DMS53 (cell line): ENCODE measurements around the gene UNC13C.

ENCODE experiments used
- DNase-seq: peaks from one replicate; lab custom pipeline; 2025; lab: John Stamatoyannopoulos, UW

Gene UNC13C

DNA sequence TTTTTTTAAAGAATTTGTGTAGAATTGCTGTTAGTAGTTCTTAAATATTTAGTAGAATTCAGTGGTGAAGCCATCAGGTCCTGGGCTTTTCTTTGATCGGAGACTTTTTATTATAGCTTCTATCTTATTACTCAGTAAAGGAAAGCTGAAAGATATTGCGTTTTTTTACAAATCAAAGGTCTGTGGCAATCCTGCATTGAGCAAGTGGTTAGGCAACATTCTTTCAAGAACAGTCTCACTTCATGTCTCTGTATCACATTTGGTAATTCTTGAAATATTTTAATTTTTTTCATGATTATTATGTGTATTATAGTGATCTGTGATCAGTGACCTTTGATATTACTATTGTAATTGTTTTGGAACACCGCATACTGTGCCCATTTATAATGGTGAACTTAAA is 140.8 kb downstream of the UNC13C start:
- DNase-seq, result no peak

GRCh38 chr15:54120949-54121463 is 142.8 kb downstream of the UNC13C start:
- no peak for DNase-seq

DNA sequence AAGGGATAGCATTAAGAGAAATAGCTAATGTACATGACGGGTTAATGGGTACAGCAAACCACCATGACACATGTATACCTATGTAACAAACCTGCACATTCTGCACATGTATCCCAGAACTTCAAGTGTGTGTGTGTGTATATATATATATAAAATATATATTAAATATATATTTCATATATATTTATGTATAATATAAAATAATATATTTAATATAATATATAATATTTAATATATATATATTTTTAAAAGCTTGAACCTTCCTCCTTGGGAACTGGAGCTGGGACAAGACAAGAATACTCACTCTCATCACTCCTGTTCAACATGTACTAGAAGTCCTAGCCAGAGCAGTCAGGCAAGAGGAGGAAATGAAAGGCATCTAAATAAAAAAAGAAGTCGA is 149.3 kb downstream of the UNC13C start:
- no peak for DNase-seq

DNA sequence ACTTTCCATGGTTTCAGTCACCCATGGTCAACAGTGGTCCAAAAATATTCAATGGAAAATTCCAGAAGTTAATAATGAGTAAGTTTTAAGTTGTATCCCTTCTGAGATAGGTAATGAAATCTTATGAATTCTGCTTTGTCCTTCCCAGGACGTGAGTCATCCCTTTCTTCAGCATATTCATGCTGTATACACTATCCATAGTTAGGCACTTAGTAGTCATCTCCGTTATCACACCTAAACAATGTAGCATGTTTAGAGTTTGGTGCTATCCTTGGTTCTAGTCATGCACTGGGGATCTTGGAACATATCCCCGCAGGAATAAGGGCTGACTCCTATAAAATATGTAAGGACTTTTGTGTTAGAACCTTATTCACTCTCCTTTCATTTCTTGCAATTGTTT is 153.2 kb downstream of the UNC13C start:
- DNase-seq, result no peak

DNA sequence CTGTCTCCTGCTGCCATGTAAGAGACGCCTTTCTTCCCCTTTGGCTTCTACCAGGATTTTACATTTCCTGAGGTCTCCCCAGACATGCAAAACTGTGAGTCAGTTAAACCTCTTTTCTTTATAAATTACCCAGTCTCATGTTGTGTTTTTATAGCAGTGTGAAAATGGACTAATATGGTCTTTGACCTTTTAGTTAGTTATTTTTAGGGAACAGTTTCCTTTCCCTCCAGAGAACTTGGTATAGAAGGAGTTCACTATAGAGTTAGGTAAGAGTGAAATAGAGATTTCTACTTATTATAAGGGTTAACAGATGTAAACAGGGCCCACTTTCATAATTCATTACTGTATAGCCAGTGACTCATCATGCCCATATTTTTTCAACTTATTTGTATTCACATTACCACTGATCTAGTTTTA is 170.9 kb downstream of the UNC13C start:
- no peak for DNase-seq

- DNase-seq, result no peak
These were observed 172.0 kb downstream of the UNC13C start for GRCh38 chr15:54150255-54150654.

DNA sequence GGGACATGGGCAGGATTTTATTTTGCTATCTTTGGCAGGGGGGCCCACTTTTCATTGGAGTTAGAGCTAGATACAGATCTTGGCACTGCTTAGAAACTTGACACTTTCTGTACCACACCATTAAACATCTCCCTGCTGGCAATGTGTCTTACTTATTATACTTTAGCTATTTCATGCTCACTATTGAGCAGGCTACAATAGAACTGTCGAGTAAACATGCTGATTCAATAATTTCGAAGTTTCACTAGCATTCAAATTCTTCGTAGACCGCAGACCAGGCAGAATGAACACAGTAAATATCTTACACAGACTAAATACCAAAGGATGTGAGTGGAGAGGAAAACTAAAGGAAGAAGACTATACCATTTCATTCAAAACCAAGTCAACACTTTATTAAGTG is 180.8 kb downstream of the UNC13C start:
- no peak for DNase-seq

DNA sequence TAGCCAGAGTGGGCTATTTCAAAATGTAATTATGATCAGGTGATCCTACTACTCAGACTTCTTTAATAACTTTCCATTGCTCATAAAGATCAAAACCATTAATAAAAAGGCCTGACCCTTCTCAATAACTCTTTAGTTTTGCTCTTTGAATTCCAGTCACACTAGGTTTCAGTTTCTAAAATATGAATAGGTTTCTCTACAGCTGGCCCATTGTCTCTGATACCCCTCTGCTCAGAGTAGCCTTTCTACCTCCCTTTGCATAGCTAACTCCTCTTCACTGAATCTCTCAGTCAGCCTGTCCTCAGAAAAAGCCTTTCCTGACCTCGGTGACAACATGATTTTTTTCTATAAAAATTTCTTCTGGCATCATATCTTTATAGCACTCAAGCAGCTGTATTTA is 209.1 kb downstream of the UNC13C start:
- no peak for DNase-seq

- DNase-seq, result no peak
These were observed 219.8 kb downstream of the UNC13C start for GRCh38 chr15:54197995-54198394.

DNA sequence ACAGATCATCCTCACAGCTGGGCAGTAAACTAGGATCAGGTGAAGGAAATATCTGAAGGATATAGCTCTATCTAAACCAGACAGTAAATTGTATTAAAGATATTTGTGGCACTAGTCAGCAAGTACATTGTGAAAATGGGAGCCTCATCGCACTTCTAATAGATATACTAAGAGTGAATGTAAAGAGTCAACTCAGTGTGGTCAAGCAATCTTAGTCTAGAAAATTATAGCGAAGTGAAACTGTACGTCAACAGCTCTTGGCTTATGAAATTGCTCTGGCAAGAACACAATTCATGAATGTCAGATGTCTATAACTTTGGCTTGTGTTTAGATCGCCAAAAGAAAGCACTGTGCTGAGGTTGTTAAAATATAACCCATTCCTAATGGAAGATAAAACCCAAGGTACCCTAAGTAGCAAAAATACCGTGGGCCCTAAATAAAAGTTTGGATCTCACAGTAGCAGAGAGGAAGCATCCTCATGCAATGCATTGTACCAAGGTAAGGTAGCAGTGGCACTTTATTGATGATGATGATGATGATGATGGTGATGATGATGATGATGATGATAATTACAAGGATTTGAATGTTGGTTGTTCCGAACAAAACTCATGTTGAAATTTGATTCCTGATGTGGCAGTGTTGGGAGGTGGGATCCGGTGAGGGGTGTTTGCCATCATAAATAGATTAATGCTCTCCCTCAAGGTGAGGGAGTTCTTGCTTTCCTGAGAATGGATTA is 228.5 kb downstream of the UNC13C start:
- DNase-seq, result no peak

DNA sequence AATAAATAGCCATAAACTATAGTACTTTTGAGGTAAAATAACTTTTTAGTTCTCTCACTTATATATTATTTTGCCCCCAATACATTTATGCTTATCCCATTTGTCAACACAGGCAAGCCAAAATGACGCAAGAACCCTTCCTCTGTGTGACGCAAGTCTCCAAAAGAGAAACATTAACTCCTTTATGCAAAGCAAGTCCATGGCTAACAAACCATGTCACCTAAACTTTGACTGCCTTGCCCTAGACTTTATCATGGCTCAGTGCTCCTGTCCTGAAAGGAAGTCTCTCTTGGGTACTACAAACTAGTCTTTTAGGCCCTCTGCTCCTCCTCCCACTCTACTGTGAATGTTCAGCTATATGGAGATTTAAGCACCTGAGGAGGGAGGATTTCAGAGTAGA is 230.5 kb downstream of the UNC13C start:
- DNase-seq, result no peak

DNA sequence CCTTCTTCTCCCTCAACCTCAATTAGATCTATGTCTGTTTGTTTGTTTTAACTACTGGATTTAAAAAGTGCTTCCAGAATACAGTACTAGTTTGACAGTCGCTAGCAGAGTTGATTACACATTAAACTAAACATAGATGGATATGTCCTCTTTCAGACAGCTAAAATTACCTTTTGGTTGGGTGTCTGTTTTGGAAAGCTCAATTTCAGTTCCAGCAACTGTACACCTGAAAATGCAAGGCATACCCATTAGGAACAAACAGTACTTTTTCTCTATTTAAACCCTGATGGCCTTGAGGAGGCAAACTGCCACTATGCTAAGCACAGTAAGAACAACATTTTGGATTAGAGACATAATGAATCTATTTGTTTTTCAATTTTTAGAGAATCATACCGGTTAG is 234.4 kb downstream of the UNC13C start:
- no peak for DNase-seq

GRCh38 chr15:54226455-54226854 is 248.2 kb downstream of the UNC13C start:
- DNase-seq, result no peak

GRCh38 chr15:54227569-54227968 is 249.3 kb downstream of the UNC13C start:
- no peak for DNase-seq

DNA sequence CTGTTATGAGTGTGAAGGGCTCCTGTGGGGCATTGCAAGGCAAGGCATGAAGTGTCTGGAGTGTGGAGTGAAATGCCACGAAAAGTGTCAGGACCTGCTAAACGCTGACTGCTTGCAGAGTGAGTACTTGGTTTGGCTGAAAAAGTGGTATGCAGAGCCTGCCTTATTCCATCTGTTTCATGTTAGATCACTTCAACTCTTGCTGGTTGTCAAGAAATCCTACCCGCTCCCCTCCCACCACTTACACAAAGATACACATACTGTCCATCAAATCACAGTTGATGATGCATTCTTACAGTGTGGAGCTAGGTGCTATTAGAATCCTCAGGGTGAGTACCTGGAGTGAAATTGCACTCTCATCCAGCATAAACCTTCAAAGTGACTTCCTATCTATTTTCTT is 272.1 kb downstream of the UNC13C start:
- no peak for DNase-seq

GRCh38 chr15:54256190-54256589 is 277.9 kb downstream of the UNC13C start:
- DNase-seq, result no peak

- DNase-seq, result peak; percentile 53
These were observed 295.7 kb downstream of the UNC13C start for GRCh38 chr15:54273928-54274327.

DNA sequence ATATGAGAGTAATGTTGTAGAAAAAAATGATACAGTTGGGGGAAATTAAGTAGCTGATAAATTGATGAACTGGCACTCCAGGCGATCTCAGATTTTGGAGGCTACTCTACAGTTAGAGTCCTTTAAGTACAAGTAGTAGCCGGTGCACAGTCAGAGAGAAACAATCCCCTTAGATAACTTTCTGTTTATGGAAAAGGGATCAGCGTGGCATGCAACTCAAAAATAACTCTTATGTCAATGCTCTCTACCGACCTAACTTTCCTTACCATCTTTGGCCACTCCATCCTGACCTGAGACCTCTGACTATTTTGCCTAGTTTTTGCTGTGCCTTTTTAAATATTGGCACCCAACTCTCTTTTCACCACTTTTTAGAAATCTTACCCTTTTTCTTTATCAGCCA is 299.6 kb downstream of the UNC13C start:
- no peak for DNase-seq

GRCh38 chr15:54280726-54281125 is 302.5 kb downstream of the UNC13C start:
- no peak for DNase-seq

DNA sequence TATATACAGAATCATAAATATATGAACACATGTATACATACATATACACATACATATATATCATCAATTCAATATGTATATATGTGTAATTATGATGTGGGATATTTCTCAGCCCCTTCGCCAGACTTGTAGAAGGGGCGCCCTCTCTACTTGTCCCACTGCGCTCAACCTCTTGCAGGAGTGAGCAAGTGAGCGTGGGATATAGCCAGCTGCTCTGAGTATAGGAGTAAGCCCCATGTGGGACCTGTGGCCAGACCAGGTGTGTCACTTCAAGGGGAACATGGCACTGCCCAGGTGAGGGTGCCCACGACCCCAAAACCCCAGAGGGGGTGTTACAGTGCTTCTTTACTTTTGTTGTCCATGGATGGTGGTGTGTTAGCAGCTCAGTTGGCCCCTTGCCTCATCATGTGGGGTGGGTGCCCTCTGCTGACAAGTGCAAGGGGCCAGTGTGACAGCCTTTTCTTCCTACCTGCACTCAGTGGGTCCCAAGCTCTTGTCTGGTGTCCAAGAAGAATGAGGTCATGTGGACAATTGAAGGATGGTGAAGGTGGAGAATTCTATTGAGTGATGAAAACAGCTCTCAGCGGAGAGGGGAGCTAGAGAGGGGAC is 304.1 kb downstream of the UNC13C start:
- no peak for DNase-seq

GRCh38 chr15:54288049-54288448 is 309.8 kb downstream of the UNC13C start:
- no peak for DNase-seq

DNA sequence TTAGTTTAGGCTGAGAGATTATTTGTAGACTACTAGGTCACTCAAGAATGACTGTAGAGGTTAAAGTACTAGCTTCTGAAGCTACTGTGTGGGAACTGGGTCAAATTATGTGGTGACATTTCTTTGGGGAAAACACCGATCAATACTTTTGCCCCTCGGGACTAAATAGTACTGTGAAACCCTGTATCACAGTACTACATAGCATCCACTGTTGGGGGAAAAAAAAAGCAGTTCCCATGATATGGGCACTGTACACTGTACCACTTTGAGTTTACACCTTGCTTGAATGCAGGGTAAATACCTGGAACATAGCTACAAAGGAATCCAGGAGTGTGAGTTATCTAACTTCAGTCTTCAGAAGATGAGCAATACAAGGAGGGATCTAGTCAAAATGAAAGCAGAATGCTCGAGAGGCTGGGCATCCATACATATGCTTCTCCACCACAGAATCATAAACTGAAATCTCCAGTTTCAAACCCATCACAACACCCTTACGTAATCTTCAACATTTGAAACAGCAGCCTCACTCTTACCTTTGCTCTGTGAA is 311.4 kb downstream of the UNC13C start:
- DNase-seq, result no peak

GRCh38 chr15:54298396-54298795 is 320.2 kb downstream of the UNC13C start:
- no peak for DNase-seq
